Measurements from ENCODE around the gene FAM180A. TPM values are rescaled to one million over a fixed set of nuclear protein-coding genes. Genes with fewer than 3 reads are reported as not detected.

FAM180A gene
- total RNA-seq, 4 donors from 2014 or later = 2.3 to 5.8 (median 4.9) TPM

- no peaks in the 10 kb centered on the region for H3K9me3 ChIP-seq
- no peaks in the 10 kb centered on the region for H3K4me1 ChIP-seq
- H3K36me3 ChIP-seq = peaks cover 4% of the 10 kb centered on the region
- no peak for DNase-seq (ENCODE audit: low spot score in 2 of 2)
- TF ChIP-seq EP300 (IDR thresholded peaks at IDR 0.05) (no peak), CTCF (IDR thresholded peaks at IDR 0.05) (no peak), POLR2AphosphoS5 (IDR thresholded peaks at IDR 0.05) (no peak), POLR2A (IDR thresholded peaks at IDR 0.05) (no peak)
- no peak overlapping the region for H3K27ac ChIP-seq
- WGBS = 67% methylated on average over 3 of the region's 3 CpGs
- no peak overlapping the region for H3K4me3 ChIP-seq
- no peaks in the 10 kb centered on the region for H3K27me3 ChIP-seq
Measured at GRCh38 chr7:135692055-135692454, 56.6 kb downstream of the FAM180A start.

GRCh38 chr7:135690566-135690965 lies 58.0 kb downstream of the FAM180A start:
- Histone ChIP-seq H3K9me3 (no peaks in the 10 kb centered on the region), H3K4me1 (no peaks in the 10 kb centered on the region), H3K27me3 (no peaks in the 10 kb centered on the region), H3K4me3 (no peak overlapping the region), H3K36me3 (peaks cover 5% of the 10 kb centered on the region), H3K27ac (no peak overlapping the region)
- no peak for DNase-seq (ENCODE audit: low spot score in 2 of 2)
- TF ChIP-seq POLR2A (IDR thresholded peaks at IDR 0.05) (no peak), CTCF (IDR thresholded peaks at IDR 0.05) (no peak), POLR2AphosphoS5 (IDR thresholded peaks at IDR 0.05) (no peak), EP300 (IDR thresholded peaks at IDR 0.05) (no peak)
- WGBS = 91% methylated on average over 3 of the region's 3 CpGs

GRCh38 chr7:135687466-135687865 lies 61.1 kb downstream of the FAM180A start:
- 0% methylated on average over 1 of the region's 1 CpG for WGBS
- Histone ChIP-seq H3K36me3 (peaks cover 10% of the 10 kb centered on the region), H3K9me3 (no peaks in the 10 kb centered on the region), H3K27ac (no peak overlapping the region), H3K27me3 (no peaks in the 10 kb centered on the region), H3K4me1 (peaks cover 10% of the 10 kb centered on the region), H3K4me3 (no peak overlapping the region)
- TF ChIP-seq POLR2AphosphoS5 (IDR thresholded peaks at IDR 0.05) (no peak), EP300 (IDR thresholded peaks at IDR 0.05) (no peak)
- DNase-seq (ENCODE audit: low spot score in 2 of 2) = no peak

GRCh38 chr7:135685306-135686084 lies 63.1 kb downstream of the FAM180A start:
- WGBS = 74% methylated on average over 9 of the region's 9 CpGs
- TF ChIP-seq EP300 (IDR thresholded peaks at IDR 0.05) (no peak), POLR2AphosphoS5 (IDR thresholded peaks at IDR 0.05) (no peak), POLR2A (IDR thresholded peaks at IDR 0.05) (no peak), CTCF (IDR thresholded peaks at IDR 0.05) (no peak)
- no peak overlapping the region for H3K27ac ChIP-seq
- no peak for DNase-seq (ENCODE audit: low spot score in 2 of 2)
- H3K9me3 ChIP-seq = no peaks in the 10 kb centered on the region
- peaks cover 15% of the 10 kb centered on the region for H3K4me1 ChIP-seq
- peaks cover 6% of the 10 kb centered on the region for H3K36me3 ChIP-seq
- H3K27me3 ChIP-seq = no peaks in the 10 kb centered on the region
- H3K4me3 ChIP-seq = no peak overlapping the region

GRCh38 chr7:135684699-135685098 lies 63.9 kb downstream of the FAM180A start:
- Histone ChIP-seq H3K9me3 (no peaks in the 10 kb centered on the region), H3K27me3 (no peaks in the 10 kb centered on the region), H3K4me3 (no peak overlapping the region), H3K4me1 (peaks cover 15% of the 10 kb centered on the region), H3K36me3 (peaks cover 6% of the 10 kb centered on the region), H3K27ac (no peak overlapping the region)
- TF ChIP-seq POLR2A (IDR thresholded peaks at IDR 0.05) (no peak), POLR2AphosphoS5 (IDR thresholded peaks at IDR 0.05) (no peak), CTCF (IDR thresholded peaks at IDR 0.05) (no peak), EP300 (IDR thresholded peaks at IDR 0.05) (no peak)
- WGBS = 89% methylated on average over 5 of the region's 5 CpGs
- no peak for DNase-seq (ENCODE audit: low spot score in 2 of 2)
